Measurements from ENCODE around the gene TFF1.

Gene TFF1

GRCh38 chr21:42317826-42318746, 48.2 kb downstream of the TFF1 start:
- DNase-seq (ENCODE audit: low read depth in 3 of 3) = no peak

- DNase-seq (ENCODE audit: low read depth in 3 of 3) = no peak
Observed at GRCh38 chr21:42317341-42317741, 49.0 kb downstream of the TFF1 start.

- no peak for DNase-seq (ENCODE audit: low read depth in 3 of 3)
Observed at GRCh38 chr21:42316891-42317290, 49.4 kb downstream of the TFF1 start.

GRCh38 chr21:42315296-42315891, 50.9 kb downstream of the TFF1 start, which contains the start of gene TFF3:
Gene TFF3, minus strand, starts transcription at chr21:42315409. Its CDS starts 35 bp downstream, at chr21:42315374.
- DNase-seq (ENCODE audit: low read depth in 3 of 3) = no peak

- DNase-seq (ENCODE audit: low read depth in 3 of 3) = no peak
Observed at GRCh38 chr21:42314616-42315295, 51.6 kb downstream of the TFF1 start.

- no peak for DNase-seq (ENCODE audit: low read depth in 3 of 3)
Observed at GRCh38 chr21:42313501-42313969, 52.8 kb downstream of the TFF1 start.

- DNase-seq (ENCODE audit: low read depth in 3 of 3) = no peak
Observed at GRCh38 chr21:42312626-42313104, 53.7 kb downstream of the TFF1 start.
